ENCODE results near the gene RUFY4.

GRCh38 chr2:218070587-218070986, 1.5 kb downstream of the RUFY4 start:
- no peak for TF ChIP-seq EGR1 (IDR thresholded peaks at IDR 0.05)
- no peak for TF ChIP-seq FOXM1 (IDR thresholded peaks at IDR 0.05; ENCODE audit: borderline replicate concordance, low read depth)
- no peak for TF ChIP-seq ZBTB7A (IDR thresholded peaks at IDR 0.05; ENCODE audit: low read depth)
- no peak for TF ChIP-seq CEBPB (IDR thresholded peaks at IDR 0.05)
- no peak for TF ChIP-seq YY1 (IDR thresholded peaks at IDR 0.05; ENCODE audit: low read depth)
- TF ChIP-seq TAF1 (IDR thresholded peaks at IDR 0.05; ENCODE audit: low read depth): no peak
- TF ChIP-seq, protein P1, sequence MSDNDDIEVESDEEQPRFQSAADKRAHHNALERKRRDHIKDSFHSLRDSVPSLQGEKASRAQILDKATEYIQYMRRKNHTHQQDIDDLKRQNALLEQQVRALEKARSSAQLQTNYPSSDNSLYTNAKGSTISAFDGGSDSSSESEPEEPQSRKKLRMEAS (IDR thresholded peaks at IDR 0.05): no peak
- TF ChIP-seq, protein P2, sequence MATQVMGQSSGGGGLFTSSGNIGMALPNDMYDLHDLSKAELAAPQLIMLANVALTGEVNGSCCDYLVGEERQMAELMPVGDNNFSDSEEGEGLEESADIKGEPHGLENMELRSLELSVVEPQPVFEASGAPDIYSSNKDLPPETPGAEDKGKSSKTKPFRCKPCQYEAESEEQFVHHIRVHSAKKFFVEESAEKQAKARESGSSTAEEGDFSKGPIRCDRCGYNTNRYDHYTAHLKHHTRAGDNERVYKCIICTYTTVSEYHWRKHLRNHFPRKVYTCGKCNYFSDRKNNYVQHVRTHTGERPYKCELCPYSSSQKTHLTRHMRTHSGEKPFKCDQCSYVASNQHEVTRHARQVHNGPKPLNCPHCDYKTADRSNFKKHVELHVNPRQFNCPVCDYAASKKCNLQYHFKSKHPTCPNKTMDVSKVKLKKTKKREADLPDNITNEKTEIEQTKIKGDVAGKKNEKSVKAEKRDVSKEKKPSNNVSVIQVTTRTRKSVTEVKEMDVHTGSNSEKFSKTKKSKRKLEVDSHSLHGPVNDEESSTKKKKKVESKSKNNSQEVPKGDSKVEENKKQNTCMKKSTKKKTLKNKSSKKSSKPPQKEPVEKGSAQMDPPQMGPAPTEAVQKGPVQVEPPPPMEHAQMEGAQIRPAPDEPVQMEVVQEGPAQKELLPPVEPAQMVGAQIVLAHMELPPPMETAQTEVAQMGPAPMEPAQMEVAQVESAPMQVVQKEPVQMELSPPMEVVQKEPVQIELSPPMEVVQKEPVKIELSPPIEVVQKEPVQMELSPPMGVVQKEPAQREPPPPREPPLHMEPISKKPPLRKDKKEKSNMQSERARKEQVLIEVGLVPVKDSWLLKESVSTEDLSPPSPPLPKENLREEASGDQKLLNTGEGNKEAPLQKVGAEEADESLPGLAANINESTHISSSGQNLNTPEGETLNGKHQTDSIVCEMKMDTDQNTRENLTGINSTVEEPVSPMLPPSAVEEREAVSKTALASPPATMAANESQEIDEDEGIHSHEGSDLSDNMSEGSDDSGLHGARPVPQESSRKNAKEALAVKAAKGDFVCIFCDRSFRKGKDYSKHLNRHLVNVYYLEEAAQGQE (IDR thresholded peaks at IDR 0.05; ENCODE audit: low read depth): no peak

Data from Ishikawa (cell line).